Uterus (tissue), 2 donors: ENCODE measurements around the gene GATAD1.

ENCODE experiments used
- CTCF ChIP-seq, 4 experiments: fragments of 200-600 bp in 2 of 4; fragments of 450-650 bp in 2 of 4; sonication (generic) in 2 of 4; IDR thresholded peaks; one replicate each; pipeline ENCODE4 v1.5.1; 2016 to 2019; ENCODE audit warnings: antibody characterized with exemption in 4 of 4, mild to moderate bottlenecking in 2 of 4, moderate library complexity in 1 of 4
- POLR2A ChIP-seq, 2 donors: fragments of 450-650 bp; IDR thresholded peaks; one replicate each; pipeline ENCODE4 v1.6.1; 2016; ENCODE audit warnings: antibody characterized with exemption in 2 of 2, mild to moderate bottlenecking in 1 of 2, moderate library complexity in 1 of 2

- TF ChIP-seq CTCF (IDR thresholded peaks at IDR 0.05) (no peak), POLR2A (IDR thresholded peaks at IDR 0.05) (no peak)
These were observed 38.1 kb downstream of the GATAD1 start for GRCh38 chr7:92485267-92485892.
